HG03558 (cell line): ENCODE results near the gene DPM2.

Source experiments
- ATAC-seq: cut with Tn5 transposase; IDR thresholded peaks from one replicate; pipeline ENCODE4 v1.9.1; 2021; ENCODE audit warnings: moderate number of reproducible peaks; ENCODE audit not compliant: unreplicated experiment; ENCODE audit errors: extremely low read depth

DPM2 gene

GRCh38 chr9:127923771-127924170 lies 13.9 kb downstream of the DPM2 start:
- no peak for ATAC-seq

- ATAC-seq: no peak
These were observed 14.6 kb downstream of the DPM2 start for GRCh38 chr9:127923046-127923445.

GRCh38 chr9:127921557-127922120 lies 16.0 kb downstream of the DPM2 start:
- ATAC-seq: no peak

- ATAC-seq: no peak
These were observed 16.9 kb downstream of the DPM2 start for GRCh38 chr9:127920794-127921193.

GRCh38 chr9:127919253-127919815 lies 18.3 kb downstream of the DPM2 start:
- ATAC-seq: no peak

GRCh38 chr9:127918183-127919107 lies 19.2 kb downstream of the DPM2 start:
- ATAC-seq: no peak

GRCh38 chr9:127917603-127918002 lies 20.1 kb downstream of the DPM2 start:
- no peak for ATAC-seq

GRCh38 chr9:127916720-127917581 lies 20.7 kb downstream of the DPM2 start, which contains the start of gene ST6GALNAC4:
Gene ST6GALNAC4 (minus strand): TSS chr9:127917041. CDS start chr9:127916419, 622 bp downstream.
- ATAC-seq: peak; percentile 24

- no peak for ATAC-seq
These were observed 21.6 kb downstream of the DPM2 start for GRCh38 chr9:127915801-127916719.

- ATAC-seq: no peak
These were observed 22.3 kb downstream of the DPM2 start for GRCh38 chr9:127915325-127915752.

GRCh38 chr9:127913682-127914081 lies 24.0 kb downstream of the DPM2 start:
- no peak for ATAC-seq

- ATAC-seq: no peak
These were observed 24.8 kb downstream of the DPM2 start for GRCh38 chr9:127912882-127913281.

GRCh38 chr9:127912296-127912695 lies 25.4 kb downstream of the DPM2 start:
- ATAC-seq: no peak

- no peak for ATAC-seq
These were observed 26.9 kb downstream of the DPM2 start for GRCh38 chr9:127910613-127911205.

- no peak for ATAC-seq
These were observed 27.8 kb downstream of the DPM2 start for GRCh38 chr9:127909839-127910273.

GRCh38 chr9:127908660-127908926 lies 29.1 kb downstream of the DPM2 start:
- no peak for ATAC-seq

- ATAC-seq: no peak
These were observed 29.6 kb downstream of the DPM2 start for GRCh38 chr9:127907867-127908659.

GRCh38 chr9:127905788-127906191 lies 31.9 kb downstream of the DPM2 start:
- no peak for ATAC-seq
